Measurements from ENCODE around the gene DENND1A.
A peak's percentile ranks its signal among the peaks of the same experiment; 100 is the strongest.

The DENND1A gene

DNA sequence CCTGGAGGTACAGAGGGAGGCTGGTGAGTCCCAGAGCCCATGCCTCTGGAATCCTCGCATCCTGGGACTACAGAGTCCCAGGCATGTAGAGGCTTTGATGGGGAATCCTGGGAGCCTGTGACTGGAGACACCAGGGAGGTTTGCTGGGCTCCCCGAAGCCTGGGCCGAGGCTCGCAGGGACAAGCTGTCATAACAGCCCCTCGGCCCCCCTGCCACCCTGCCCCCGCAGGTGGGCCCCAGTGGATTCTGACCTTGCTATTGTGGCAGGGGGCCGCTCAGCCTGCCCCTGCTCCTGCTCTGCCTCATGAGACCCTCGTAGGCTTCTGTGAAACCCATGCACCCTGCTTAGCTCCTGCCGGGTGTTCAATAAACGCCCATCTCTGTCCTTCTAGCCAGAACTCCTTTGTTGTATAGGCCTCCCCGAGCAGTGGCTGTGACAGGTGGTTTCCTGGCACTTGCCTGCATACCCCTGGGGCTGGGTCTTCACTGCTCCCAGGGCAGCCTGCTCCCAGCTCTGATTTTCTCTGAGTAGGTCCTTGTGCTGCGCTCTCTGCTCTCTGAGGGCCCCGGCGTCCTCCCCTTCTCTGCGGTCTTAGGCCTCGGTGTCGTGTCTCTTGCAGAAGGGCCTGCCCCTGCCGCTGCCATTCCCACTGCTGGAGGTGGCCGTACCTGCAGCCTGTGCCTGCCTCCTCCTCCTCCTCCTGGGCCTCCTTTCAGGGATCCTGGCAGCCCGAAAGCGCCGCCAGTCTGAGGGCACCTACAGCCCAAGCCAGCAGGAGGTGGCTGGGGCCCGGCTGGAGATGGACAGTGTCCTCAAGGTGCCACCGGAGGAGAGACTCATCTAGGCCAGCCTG lies 553.5 kb downstream of the DENND1A start:
- Mint-ChIP-seq H3K4me1 (peaks cover 19% of the 10 kb centered on the region), H3K4me3 (no peak overlapping the region), H3K27me3 (peaks cover 46% of the 10 kb centered on the region), H3K9me3 (no peaks in the 10 kb centered on the region), H3K27ac (peak overlapping the region in 1 of 2 donors; percentile 95)
- DNase-seq (no peak), ATAC-seq (no peak)

DNA sequence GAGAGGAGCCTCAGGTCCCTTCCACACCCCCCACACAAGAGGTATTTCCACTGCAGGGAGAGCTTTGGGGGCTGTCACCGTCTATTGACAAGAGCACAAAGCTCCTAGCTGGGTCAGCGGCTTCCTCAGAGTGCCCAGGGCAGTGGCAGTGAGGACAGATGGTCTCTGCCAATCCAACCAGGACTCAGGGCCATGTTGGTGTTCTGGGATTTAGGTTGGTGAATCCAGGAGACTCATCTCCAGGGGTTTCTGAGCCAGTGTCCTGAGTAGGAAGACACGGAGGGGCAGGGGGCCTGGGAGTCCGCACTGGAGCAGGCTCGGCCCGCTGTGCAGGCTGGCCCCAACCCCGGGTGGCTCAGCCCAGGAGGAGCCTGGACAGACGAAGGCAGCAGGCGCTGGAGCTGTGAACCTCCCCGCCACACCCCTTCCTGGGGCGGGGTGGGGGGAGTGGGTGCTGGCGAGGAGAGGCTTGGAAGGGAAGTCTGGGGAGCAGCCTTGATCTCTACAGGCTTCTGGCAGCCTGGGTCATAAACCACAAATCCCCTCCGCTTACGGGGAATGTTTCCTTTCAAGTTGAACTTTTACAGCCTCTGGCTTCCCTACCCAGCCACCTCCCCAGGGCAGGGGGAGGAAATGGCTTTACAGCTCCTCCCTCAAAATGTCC lies 554.3 kb downstream of the DENND1A start:
- Mint-ChIP-seq H3K27me3 (peaks cover 55% of the 10 kb centered on the region), H3K9me3 (no peaks in the 10 kb centered on the region), H3K4me3 (no peak overlapping the region), H3K27ac (no peak overlapping the region), H3K4me1 (peaks cover 19% of the 10 kb centered on the region)
- DNase-seq, result no peak
- ATAC-seq, result no peak

DNA sequence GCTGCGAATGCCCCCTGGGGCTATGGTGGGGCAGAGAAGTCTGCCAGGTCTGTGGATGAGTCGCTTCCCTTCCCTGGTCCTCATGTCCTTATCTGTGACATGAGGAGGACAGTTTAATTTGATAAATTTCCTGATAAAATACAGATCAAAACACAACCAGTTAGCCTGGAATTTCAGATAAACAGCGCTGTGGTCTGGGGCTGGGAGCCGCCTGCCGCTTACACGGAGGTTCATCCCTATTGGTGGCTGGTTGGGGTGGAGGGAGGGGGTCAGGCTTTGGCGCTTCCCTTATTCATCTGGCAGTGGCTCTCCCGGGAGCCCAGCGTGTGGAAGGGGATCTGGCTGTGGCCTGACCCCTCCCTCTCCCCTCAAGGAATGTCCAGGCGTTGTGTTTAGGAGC lies 556.0 kb downstream of the DENND1A start:
- Mint-ChIP-seq H3K9me3 (no peaks in the 10 kb centered on the region), H3K4me3 (no peak overlapping the region), H3K27ac (no peak overlapping the region), H3K27me3 (peaks cover 71% of the 10 kb centered on the region), H3K4me1 (peaks cover 19% of the 10 kb centered on the region)
- DNase-seq (no peak), ATAC-seq (no peak)

DNA sequence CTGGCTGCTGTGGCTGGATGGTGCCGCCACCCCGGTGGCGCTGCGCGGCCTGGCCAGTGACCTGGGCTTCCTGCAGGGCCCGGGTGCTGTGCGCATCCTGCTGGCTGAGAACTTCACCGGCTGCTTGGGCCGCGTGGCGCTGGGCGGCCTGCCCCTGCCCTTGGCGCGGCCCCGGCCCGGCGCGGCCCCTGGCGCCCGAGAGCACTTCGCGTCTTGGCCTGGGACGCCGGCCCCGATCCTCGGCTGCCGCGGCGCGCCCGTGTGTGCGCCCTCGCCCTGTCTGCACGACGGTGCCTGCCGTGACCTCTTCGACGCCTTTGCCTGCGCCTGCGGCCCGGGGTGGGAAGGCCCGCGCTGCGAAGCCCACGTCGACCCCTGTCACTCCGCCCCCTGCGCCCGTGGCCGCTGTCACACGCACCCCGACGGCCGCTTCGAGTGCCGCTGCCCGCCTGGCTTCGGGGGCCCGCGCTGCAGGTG lies 556.4 kb downstream of the DENND1A start:
- no peak overlapping the region for H3K4me3 Mint-ChIP-seq
- no peaks in the 10 kb centered on the region for H3K9me3 Mint-ChIP-seq
- H3K4me1 Mint-ChIP-seq, result peaks cover 19% of the 10 kb centered on the region
- no peak overlapping the region for H3K27ac Mint-ChIP-seq
- DNase-seq (no peak), ATAC-seq (no peak)
- H3K27me3 Mint-ChIP-seq, result peaks cover 76% of the 10 kb centered on the region

DNA sequence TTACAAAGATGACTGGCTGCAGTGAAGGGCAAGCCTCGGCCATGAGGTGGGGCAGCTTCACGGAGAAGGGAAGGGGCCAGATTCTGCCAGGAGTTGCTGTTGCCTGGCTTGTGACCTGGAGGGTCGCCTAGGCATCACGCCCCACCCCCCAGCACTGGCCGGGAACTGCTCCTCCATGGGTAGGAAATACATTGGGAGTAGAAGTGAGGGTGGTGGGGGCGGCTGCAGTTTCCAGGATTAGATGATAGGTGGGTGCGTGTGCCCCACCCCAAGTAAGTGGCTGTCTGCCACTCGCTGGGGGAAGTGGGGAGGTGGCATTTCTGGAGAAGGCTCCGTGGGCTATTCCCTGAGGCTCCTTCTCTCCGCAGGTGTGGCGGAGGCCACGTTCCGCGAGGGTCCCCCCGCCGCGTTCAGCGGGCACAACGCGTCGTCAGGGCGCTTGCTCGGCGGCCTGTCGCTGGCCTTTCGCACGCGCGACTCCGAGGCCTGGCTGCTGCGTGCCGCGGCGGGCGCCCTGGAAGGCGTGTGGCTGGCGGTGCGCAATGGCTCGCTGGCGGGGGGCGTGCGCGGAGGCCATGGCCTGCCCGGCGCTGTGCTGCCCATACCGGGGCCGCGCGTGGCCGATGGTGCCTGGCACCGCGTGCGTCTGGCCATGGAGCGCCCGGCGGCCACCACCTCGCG lies 557.0 kb downstream of the DENND1A start:
- H3K4me3 Mint-ChIP-seq, result peak overlapping the region in 1 of 2 donors; percentile 49
- peaks cover 77% of the 10 kb centered on the region for H3K27me3 Mint-ChIP-seq
- no peaks in the 10 kb centered on the region for H3K9me3 Mint-ChIP-seq
- no peak overlapping the region for H3K27ac Mint-ChIP-seq
- DNase-seq (no peak), ATAC-seq (no peak)
- H3K4me1 Mint-ChIP-seq, result peaks cover 19% of the 10 kb centered on the region

DNA sequence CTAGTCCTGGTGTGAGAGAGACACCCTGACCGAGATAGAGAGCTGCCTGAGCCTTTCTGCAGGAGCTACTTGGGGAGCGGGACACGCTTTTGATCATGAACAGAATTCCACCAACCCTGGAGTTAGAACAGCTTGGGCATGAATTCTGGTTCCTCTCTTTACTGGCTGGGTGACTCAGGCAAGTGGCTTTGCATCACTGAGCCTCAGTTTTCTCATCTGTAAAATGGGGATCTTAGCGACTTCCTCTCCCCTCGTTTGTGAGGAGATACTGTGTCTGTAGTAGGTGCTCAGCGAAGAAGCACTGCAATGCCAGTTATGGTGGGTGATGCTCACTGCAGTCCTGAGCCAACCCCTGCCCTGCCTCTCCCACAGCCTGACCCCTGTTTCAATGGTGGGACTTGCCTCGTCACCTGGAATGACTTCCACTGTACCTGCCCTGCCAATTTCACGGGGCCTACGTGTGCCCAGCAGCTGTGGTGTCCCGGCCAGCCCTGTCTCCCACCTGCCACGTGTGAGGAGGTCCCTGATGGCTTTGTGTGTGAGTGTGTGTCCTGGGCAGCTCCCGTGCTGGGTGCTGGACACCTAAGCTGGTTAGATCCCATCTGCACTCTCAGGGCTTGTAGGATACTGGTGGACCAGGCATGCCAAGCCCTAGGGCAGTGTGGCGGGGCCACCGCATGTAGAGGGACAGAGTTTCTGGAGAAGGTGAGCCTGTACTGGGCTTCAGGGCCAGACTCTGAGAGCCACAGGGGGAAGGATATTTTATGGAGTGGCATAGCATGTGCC lies 557.9 kb downstream of the DENND1A start:
- H3K4me1 Mint-ChIP-seq, result peaks cover 19% of the 10 kb centered on the region
- peak overlapping the region; percentile 37 to 52 for H3K27ac Mint-ChIP-seq
- DNase-seq, result no peak
- H3K4me3 Mint-ChIP-seq, result no peak overlapping the region
- peaks cover 85% of the 10 kb centered on the region for H3K27me3 Mint-ChIP-seq
- no peaks in the 10 kb centered on the region for H3K9me3 Mint-ChIP-seq
- ATAC-seq, result no peak

DNA sequence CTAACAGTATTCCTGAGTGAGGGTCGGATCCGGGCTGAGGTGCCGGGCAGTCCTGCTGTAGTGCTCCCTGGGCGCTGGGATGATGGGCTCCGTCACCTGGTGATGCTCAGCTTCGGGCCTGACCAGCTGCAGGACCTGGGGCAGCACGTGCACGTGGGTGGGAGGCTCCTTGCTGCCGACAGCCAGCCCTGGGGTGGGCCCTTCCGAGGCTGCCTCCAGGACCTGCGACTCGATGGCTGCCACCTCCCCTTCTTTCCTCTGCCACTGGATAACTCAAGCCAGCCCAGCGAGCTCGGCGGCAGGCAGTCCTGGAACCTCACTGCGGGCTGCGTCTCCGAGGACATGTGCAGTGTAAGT lies 558.7 kb downstream of the DENND1A start:
- Mint-ChIP-seq H3K4me1 (peaks cover 19% of the 10 kb centered on the region), H3K27me3 (peaks cover 80% of the 10 kb centered on the region), H3K9me3 (no peaks in the 10 kb centered on the region), H3K27ac (no peak overlapping the region), H3K4me3 (no peak overlapping the region)
- DNase-seq (no peak), ATAC-seq (no peak)

DNA sequence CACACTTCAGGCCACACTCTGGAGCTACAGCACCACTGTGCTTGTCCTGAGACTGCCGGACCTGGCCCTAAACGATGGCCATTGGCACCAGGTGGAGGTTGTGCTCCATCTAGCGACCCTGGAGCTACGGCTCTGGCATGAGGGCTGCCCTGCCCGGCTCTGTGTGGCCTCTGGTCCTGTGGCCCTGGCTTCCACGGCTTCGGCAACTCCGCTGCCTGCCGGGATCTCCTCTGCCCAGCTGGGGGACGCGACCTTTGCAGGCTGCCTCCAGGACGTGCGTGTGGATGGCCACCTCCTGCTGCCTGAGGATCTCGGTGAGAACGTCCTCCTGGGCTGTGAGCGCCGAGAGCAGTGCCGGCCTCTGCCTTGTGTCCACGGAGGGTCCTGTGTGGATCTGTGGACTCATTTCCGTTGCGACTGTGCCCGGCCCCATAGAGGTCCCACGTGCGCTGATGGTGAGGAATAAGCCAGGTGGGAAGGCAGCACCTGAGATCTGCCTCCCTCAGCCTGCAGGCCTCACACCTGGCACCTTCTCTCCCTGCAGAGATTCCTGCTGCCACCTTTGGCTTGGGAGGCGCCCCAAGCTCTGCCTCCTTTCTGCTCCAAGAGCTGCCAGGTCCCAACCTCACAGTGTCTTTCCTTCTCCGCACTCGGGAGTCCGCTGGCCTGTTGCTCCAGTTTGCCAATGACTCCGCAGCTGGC lies 559.2 kb downstream of the DENND1A start:
- H3K27ac Mint-ChIP-seq, result no peak overlapping the region
- peaks cover 19% of the 10 kb centered on the region for H3K4me1 Mint-ChIP-seq
- no peak overlapping the region for H3K4me3 Mint-ChIP-seq
- DNase-seq (no peak), ATAC-seq (no peak)
- peaks cover 78% of the 10 kb centered on the region for H3K27me3 Mint-ChIP-seq
- no peaks in the 10 kb centered on the region for H3K9me3 Mint-ChIP-seq

DNA sequence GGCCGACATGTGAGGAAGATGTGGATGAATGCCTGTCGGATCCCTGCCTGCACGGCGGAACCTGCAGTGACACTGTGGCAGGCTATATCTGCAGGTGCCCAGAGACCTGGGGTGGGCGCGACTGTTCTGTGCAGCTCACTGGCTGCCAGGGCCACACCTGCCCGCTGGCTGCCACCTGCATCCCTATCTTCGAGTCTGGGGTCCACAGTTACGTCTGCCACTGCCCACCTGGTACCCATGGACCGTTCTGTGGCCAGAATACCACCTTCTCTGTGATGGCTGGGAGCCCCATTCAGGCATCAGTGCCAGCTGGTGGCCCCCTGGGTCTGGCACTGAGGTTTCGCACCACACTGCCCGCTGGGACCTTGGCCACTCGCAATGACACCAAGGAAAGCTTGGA lies 559.8 kb downstream of the DENND1A start:
- H3K4me3 Mint-ChIP-seq, result no peak overlapping the region
- H3K4me1 Mint-ChIP-seq, result peaks cover 16% of the 10 kb centered on the region
- H3K9me3 Mint-ChIP-seq, result no peaks in the 10 kb centered on the region
- DNase-seq (no peak), ATAC-seq (no peak)
- no peak overlapping the region for H3K27ac Mint-ChIP-seq
- H3K27me3 Mint-ChIP-seq, result peaks cover 79% of the 10 kb centered on the region

DNA sequence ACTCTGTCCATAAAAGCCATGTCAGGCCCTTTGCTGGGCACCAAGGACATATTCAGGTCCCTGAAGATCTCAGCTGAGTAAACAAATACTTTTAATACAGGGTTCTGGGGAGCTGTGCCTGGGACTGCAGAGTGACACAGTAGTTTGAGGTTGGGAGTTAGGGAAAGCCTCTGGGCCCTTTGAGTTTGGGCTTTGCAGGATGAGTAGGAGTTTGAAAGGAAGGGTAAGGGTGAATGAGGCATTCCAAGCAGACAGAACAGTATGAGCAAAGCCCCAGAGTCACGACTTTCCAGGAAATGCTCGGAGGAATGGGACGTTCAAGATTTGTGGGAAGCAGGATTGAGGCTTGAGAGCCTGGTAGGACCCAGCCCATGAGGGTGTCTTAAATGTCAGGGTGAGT lies 560.6 kb downstream of the DENND1A start:
- H3K27ac Mint-ChIP-seq, result no peak overlapping the region
- ATAC-seq (no peak), DNase-seq (no peak)
- H3K4me1 Mint-ChIP-seq, result peaks cover 8% of the 10 kb centered on the region
- H3K27me3 Mint-ChIP-seq, result peaks cover 72% of the 10 kb centered on the region
- H3K9me3 Mint-ChIP-seq, result no peaks in the 10 kb centered on the region
- H3K4me3 Mint-ChIP-seq, result no peak overlapping the region

DNA sequence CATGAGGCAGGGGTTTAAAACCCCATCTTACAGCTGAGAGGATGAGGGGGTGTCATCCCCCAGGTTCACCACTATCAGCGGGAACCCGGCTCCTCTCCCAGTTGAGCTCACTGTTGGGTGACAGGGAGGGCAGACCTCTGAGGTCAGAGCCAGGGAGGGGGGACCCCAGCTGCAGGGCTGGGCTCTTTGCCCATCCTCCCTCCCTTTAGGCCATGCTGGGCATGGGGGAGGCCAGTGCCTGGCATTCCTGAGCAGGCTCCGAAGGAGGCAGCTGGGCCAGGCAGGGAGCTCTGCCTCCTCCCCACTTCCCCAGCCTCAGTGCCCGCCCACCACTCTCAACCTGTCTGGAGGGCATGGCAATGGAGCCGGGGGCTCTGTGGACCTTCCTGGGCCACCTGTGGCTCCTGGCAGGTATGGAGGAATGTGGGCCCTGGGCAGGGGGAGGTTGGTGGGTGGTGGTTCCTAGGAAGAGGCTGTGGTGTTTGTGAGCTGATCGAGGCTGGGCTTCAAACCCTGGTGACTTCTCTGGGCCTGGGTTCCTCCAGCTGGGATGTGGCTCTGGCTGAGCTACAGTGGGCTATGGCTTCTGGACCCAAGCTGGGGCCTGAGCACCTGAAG lies 561.3 kb downstream of the DENND1A start:
- peaks cover 65% of the 10 kb centered on the region for H3K27me3 Mint-ChIP-seq
- peak overlapping the region in 1 of 2 donors; percentile 36 for H3K27ac Mint-ChIP-seq
- H3K4me1 Mint-ChIP-seq, result peaks cover 8% of the 10 kb centered on the region
- DNase-seq (no peak), ATAC-seq (no peak)
- H3K4me3 Mint-ChIP-seq, result no peak overlapping the region
- H3K9me3 Mint-ChIP-seq, result no peaks in the 10 kb centered on the region

DNA sequence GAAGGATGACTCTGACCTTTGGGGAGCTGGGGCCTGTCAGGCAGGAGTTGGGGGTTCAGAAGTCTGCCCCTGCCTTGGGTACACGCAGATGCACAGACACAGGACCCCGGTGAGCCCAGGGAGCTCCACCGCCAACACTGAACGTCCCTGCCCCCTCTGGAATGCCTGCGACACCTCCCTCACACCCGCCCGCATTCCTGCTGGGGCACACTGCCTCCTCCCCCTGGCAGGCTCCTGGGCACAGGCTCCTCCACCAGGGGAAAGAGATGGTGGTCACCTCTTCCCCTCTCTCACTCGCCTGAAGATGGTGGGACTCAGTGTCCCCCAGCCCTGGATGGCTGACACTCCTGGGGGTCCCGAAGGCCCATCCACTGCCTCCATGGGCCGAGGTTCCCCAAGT lies 561.9 kb downstream of the DENND1A start:
- no peak for DNase-seq
- Mint-ChIP-seq H3K9me3 (no peaks in the 10 kb centered on the region), H3K4me3 (no peak overlapping the region), H3K4me1 (peaks cover 8% of the 10 kb centered on the region), H3K27ac (peak overlapping the region in 1 of 2 donors; percentile 36), H3K27me3 (peaks cover 63% of the 10 kb centered on the region)
- ATAC-seq, result no peak

DNA sequence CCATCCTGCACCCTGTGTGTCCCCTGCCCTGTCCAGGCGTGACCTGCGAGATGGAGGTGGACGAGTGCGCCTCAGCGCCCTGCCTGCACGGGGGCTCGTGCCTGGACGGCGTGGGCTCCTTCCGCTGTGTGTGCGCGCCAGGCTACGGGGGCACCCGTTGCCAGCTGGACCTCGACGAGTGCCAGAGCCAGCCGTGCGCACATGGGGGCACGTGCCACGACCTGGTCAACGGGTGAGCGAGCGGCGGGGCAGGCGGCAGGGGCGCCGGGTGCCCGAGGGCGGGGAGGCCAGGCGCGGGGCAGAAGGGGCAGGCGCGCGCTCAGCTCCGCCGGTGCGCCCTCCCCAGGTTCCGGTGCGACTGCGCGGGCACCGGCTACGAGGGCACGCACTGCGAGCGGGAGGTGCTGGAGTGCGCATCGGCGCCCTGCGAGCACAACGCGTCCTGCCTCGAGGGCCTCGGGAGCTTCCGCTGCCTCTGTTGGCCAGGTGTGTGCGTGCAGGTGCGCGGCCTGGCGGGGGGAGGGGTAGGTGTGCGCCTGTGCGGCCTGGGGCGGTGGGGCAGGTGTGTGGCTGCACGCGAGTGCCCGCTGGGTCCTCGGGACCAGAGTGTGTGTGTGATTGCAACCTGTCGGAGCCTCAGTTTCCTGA lies 563.9 kb downstream of the DENND1A start:
- peaks cover 43% of the 10 kb centered on the region for H3K27me3 Mint-ChIP-seq
- no peak for DNase-seq
- H3K27ac Mint-ChIP-seq, result no peak overlapping the region
- H3K4me3 Mint-ChIP-seq, result no peak overlapping the region
- peak; percentile 25 for ATAC-seq
- no peaks in the 10 kb centered on the region for H3K9me3 Mint-ChIP-seq
- H3K4me1 Mint-ChIP-seq, result no peaks in the 10 kb centered on the region

DNA sequence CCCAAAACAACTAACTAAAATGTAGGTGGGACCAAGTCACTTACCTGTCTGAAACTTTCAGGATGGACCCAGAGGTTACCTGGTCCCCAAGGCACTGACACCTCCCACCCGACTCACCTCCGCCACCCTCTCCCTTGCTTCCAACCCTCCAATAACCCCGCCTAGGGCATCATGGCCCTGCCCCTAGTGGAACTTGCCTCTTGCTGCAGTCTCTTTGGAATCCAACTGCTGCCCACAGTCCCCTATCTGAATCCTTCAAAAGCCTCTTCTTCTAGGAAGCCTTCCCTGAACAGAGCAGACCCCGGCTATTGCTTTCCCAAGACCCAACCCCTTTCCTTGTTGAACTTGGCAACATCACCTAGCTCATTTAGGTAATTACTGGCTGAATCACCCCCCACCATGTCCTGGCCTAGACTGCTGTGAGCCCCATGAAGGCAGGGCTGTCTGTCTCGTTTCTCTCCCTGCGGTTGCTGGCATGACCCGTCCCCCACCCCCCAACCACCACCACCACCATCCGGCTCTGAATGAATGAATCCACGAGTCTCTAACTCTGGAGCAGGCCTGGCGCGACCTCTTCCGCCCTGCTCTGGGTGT lies 564.5 kb downstream of the DENND1A start:
- no peak for DNase-seq
- no peak for ATAC-seq
- no peak overlapping the region for H3K27ac Mint-ChIP-seq
- no peak overlapping the region for H3K4me3 Mint-ChIP-seq
- no peaks in the 10 kb centered on the region for H3K9me3 Mint-ChIP-seq
- H3K4me1 Mint-ChIP-seq, result peaks cover 5% of the 10 kb centered on the region
- peaks cover 37% of the 10 kb centered on the region for H3K27me3 Mint-ChIP-seq
